HepG2 (cell line): ENCODE results near the gene ITPK1. TPM values are rescaled to one million over a fixed set of nuclear protein-coding genes. Genes with fewer than 3 reads are reported as not detected.

ENCODE experiments used
- ADNP ChIP-seq: sonication (generic); formaldehyde crosslinking; IDR thresholded peaks from 2 replicates; pipeline ENCODE4 v1.4.0; 2020; ENCODE audit warnings: missing genetic modification reagents
- AKAP8 ChIP-seq: sonication (generic); formaldehyde crosslinking; IDR thresholded peaks from 2 replicates; pipeline ENCODE4 v1.5.1; 2020; ENCODE audit warnings: mild to moderate bottlenecking, missing genetic modification reagents
- CCAR2 ChIP-seq: fragments of 200-400 bp; formaldehyde crosslinking; optimal IDR thresholded peaks from 2 replicates; pipeline ENCODE3; 2018; ENCODE audit warnings: low read depth, mild to moderate bottlenecking, low read length, moderate library complexity
- CENPBD1 ChIP-seq: sonication (generic); formaldehyde crosslinking; IDR thresholded peaks from 2 replicates; pipeline ENCODE4 v1.8.0; 2022; ENCODE audit warnings: missing genetic modification reagents, low read depth, mild to moderate bottlenecking, borderline replicate concordance
- FLYWCH1 ChIP-seq: sonication (generic); formaldehyde crosslinking; IDR thresholded peaks from 2 replicates; pipeline ENCODE4 v1.8.1; 2023; ENCODE audit warnings: mild to moderate bottlenecking, missing genetic modification reagents
- IRF1 ChIP-seq: sonication (generic); formaldehyde crosslinking; IDR thresholded peaks from 2 replicates; pipeline ENCODE4 v1.4.0; 2020; ENCODE audit warnings: low read depth, mild to moderate bottlenecking, missing genetic modification reagents
- PATZ1 ChIP-seq: sonication (generic); formaldehyde crosslinking; IDR thresholded peaks from 2 replicates; pipeline ENCODE4 v1.4.0; 2020; ENCODE audit warnings: missing genetic modification reagents
- PLRG1 ChIP-seq: fragments of 450-650 bp; conservative IDR thresholded peaks from 2 replicates; pipeline ENCODE4 v1.6.1; 2016
- RFX5 ChIP-seq: IDR thresholded peaks from 2 replicates; pipeline ENCODE4 v1.6.1; 2011; ENCODE audit warnings: low read depth, low read length, improper control_type of control experiment
- RXRB ChIP-seq: IDR thresholded peaks from 2 replicates; pipeline ENCODE4 v1.6.1; 2016; ENCODE audit warnings: borderline replicate concordance, missing genetic modification reagents, missing compliant biosample characterization
- SETDB1 ChIP-seq: sonication (generic); formaldehyde crosslinking; IDR thresholded peaks from 2 replicates; pipeline ENCODE4 v1.5.1; 2020; ENCODE audit warnings: missing genetic modification reagents, mild to moderate bottlenecking, borderline replicate concordance
- SP5 ChIP-seq: IDR thresholded peaks from 2 replicates; pipeline ENCODE4 v1.6.1; 2016; ENCODE audit warnings: low read depth, borderline replicate concordance
- ZFYVE20 ChIP-seq: sonication (generic); formaldehyde crosslinking; IDR thresholded peaks from 2 replicates; pipeline ENCODE4 v1.8.0; 2023; ENCODE audit warnings: low read depth, mild to moderate bottlenecking, moderate library complexity, missing genetic modification reagents, borderline replicate concordance
- ZNF10 ChIP-seq: sonication (generic); formaldehyde crosslinking; IDR thresholded peaks from 2 replicates; pipeline ENCODE4 v1.4.0; 2020; ENCODE audit warnings: mild to moderate bottlenecking, low read depth, missing genetic modification reagents, borderline replicate concordance
- ZNF3 ChIP-seq: IDR thresholded peaks from 2 replicates; pipeline ENCODE4 v1.7.0; 2017; ENCODE audit warnings: inconsistent platforms
- ZNF570 ChIP-seq: sonication (generic); formaldehyde crosslinking; IDR thresholded peaks from 2 replicates; pipeline ENCODE4 v1.4.0; 2020; ENCODE audit warnings: mild to moderate bottlenecking, missing genetic modification reagents, borderline replicate concordance
- ZNF605 ChIP-seq: sonication (generic); formaldehyde crosslinking; IDR thresholded peaks from 2 replicates; pipeline ENCODE4 v1.8.0; 2022; ENCODE audit warnings: mild to moderate bottlenecking, missing genetic modification reagents
- polyA plus RNA-seq, 8 experiments: library from polyadenylated mRNA; depleted of rRNA in 3 of 8; stranded (reverse) in 7 of 8; unstranded in 1 of 8; fragments of >200 nt; fragmentation: Illumina TruSeq in 4 of 8; extraction: Trizol in 4 of 8; gene quantifications; 2 replicates each; pipeline versions ENCODE4 v1.2.1 to v1.2.3, GENCODE V29; 2011 to 2016; ENCODE audit warnings: low read depth in 4 of 8, missing spikeins in 1 of 8, mixed read lengths in 1 of 8; ENCODE audit not compliant: insufficient read depth in 1 of 8
- total RNA-seq, 5 experiments: library from RNA; depleted of rRNA; stranded (reverse); fragments of >200 nt; fragmentation: Illumina TruSeq; extraction: Trizol; gene quantifications; 2 replicates each; pipeline ENCODE4 v1.2.3, GENCODE V29; 2016; ENCODE audit warnings: low read depth in 1 of 5
- TF ChIP-seq, protein P1 (sequence below): sonication (generic); formaldehyde crosslinking; IDR thresholded peaks from 2 replicates; pipeline ENCODE4 v1.8.0; 2022; ENCODE audit warnings: mild to moderate bottlenecking, missing genetic modification reagents, moderate library complexity
- TF ChIP-seq, protein P2 (sequence below), 2 experiments: sonication (generic) in 1 of 2; formaldehyde crosslinking in 1 of 2; IDR thresholded peaks; 2 replicates each; pipeline versions ENCODE4 v1.4.0 to v1.6.1; 2018 to 2020; ENCODE audit warnings: missing genetic modification reagents in 2 of 2, borderline replicate concordance in 1 of 2, low read depth in 1 of 2, mild to moderate bottlenecking in 1 of 2, missing biosample characterization in 1 of 2
- TF ChIP-seq, protein P3 (sequence below): sonication (generic); formaldehyde crosslinking; IDR thresholded peaks from 2 replicates; pipeline ENCODE4 v1.4.0; 2020; ENCODE audit warnings: missing genetic modification reagents, borderline replicate concordance

ITPK1 gene
- total and polyA plus RNA-seq, 2 of the 13 experiments (the other 11 are each of a cell fraction or from before 2014, with no cell fraction given) = 20.5 to 47.5 TPM

- TF ChIP-seq PATZ1 (CRISPR knock-in tag) (peak; percentile 82), FLYWCH1 (no peak), ZNF570 (CRISPR knock-in tag) (no peak), IRF1 (CRISPR knock-in tag) (no peak), CCAR2 (no peak), ZNF3 (no peak), RFX5 (no peak), ZNF605 (0 out of 2 replicates have a peak, but pooled peaks have one; percentile 49), AKAP8 (CRISPR knock-in tag) (peak; percentile 56; the same call in 1 of the 2 replicates), ADNP (CRISPR knock-in tag) (no peak), ZNF10 (no peak), SP5 (peak; percentile 94), PLRG1 (no peak), SETDB1 (CRISPR knock-in tag) (no peak), RXRB (CRISPR knock-in tag) (peak; percentile 94), CENPBD1 (CRISPR knock-in tag) (no peak), ZFYVE20 (no peak)
- TF ChIP-seq, protein P1, sequence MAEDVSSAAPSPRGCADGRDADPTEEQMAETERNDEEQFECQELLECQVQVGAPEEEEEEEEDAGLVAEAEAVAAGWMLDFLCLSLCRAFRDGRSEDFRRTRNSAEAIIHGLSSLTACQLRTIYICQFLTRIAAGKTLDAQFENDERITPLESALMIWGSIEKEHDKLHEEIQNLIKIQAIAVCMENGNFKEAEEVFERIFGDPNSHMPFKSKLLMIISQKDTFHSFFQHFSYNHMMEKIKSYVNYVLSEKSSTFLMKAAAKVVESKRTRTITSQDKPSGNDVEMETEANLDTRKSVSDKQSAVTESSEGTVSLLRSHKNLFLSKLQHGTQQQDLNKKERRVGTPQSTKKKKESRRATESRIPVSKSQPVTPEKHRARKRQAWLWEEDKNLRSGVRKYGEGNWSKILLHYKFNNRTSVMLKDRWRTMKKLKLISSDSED = no peak
- TF ChIP-seq, protein P2, sequence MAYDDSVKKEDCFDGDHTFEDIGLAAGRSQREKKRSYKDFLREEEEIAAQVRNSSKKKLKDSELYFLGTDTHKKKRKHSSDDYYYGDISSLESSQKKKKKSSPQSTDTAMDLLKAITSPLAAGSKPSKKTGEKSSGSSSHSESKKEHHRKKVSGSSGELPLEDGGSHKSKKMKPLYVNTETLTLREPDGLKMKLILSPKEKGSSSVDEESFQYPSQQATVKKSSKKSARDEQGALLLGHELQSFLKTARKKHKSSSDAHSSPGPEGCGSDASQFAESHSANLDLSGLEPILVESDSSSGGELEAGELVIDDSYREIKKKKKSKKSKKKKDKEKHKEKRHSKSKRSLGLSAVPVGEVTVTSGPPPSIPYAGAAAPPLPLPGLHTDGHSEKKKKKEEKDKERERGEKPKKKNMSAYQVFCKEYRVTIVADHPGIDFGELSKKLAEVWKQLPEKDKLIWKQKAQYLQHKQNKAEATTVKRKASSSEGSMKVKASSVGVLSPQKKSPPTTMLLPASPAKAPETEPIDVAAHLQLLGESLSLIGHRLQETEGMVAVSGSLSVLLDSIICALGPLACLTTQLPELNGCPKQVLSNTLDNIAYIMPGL (CRISPR knock-in tag; IDR thresholded peaks at IDR 0.05; ENCODE audit: borderline replicate concordance in 1 of 2, low read depth in 1 of 2) = peak; percentile 33 to 54; a peak in 2 of 4 replicates
- TF ChIP-seq, protein P3, sequence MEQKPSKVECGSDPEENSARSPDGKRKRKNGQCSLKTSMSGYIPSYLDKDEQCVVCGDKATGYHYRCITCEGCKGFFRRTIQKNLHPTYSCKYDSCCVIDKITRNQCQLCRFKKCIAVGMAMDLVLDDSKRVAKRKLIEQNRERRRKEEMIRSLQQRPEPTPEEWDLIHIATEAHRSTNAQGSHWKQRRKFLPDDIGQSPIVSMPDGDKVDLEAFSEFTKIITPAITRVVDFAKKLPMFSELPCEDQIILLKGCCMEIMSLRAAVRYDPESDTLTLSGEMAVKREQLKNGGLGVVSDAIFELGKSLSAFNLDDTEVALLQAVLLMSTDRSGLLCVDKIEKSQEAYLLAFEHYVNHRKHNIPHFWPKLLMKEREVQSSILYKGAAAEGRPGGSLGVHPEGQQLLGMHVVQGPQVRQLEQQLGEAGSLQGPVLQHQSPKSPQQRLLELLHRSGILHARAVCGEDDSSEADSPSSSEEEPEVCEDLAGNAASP = peak; percentile 85
Measured at GRCh38 chr14:93035917-93036651, 79.6 kb downstream of the ITPK1 start (continued).
